Keratinocyte (primary cell): ENCODE measurements around the gene BCL11B. TPM values are rescaled to one million over a fixed set of nuclear protein-coding genes. Genes with fewer than 3 reads are reported as not detected.

Experiments used
- DNase-seq: peaks from one replicate; pipeline ENCODE4 v3.0.0-alpha.2; 2011; ENCODE audit warnings: low read depth, missing footprints, low spot score
- FAIRE-seq: peaks from 2 replicates; lab custom pipeline; 2011; peaks lifted over from hg19 to GRCh38; lab: Jason Lieb, UNC
- H2AFZ ChIP-seq: 2 replicates; pipeline ENCODE4 v1.6.0; 2012; ENCODE audit warnings: low read length, control low read depth, inconsistent platforms; ENCODE audit not compliant: control insufficient read depth
- H3K27ac ChIP-seq: 2 replicates; pipeline ENCODE4 v1.5.1; 2011; ENCODE audit warnings: low read length; ENCODE audit not compliant: control insufficient read depth, insufficient read depth
- H3K27me3 ChIP-seq: 3 replicates; pipeline ENCODE4 v1.6.0; 2011; ENCODE audit warnings: low read length; ENCODE audit not compliant: control insufficient read depth, insufficient read depth; ENCODE audit errors: extremely low read depth
- H3K36me3 ChIP-seq, 2 experiments: 2 replicates in 1 of 2; 3 replicates in 1 of 2; pipeline ENCODE4 v1.5.1; 2011; ENCODE audit warnings: low read length in 2 of 2, mild to moderate bottlenecking in 1 of 2; ENCODE audit not compliant: control insufficient read depth in 2 of 2, insufficient read depth in 2 of 2; ENCODE audit errors: extremely low read depth in 1 of 2
- H3K4me1 ChIP-seq: 3 replicates; pipeline ENCODE4 v1.5.1; 2011; ENCODE audit warnings: low read length; ENCODE audit not compliant: control insufficient read depth, insufficient read depth; ENCODE audit errors: extremely low read depth
- H3K4me2 ChIP-seq: 3 replicates; pipeline ENCODE4 v1.6.0; 2011; ENCODE audit warnings: low read depth, low read length; ENCODE audit not compliant: control insufficient read depth, insufficient read depth; ENCODE audit errors: extremely low read depth
- H3K4me3 ChIP-seq, 3 experiments: fragments of 200-600 bp in 1 of 3; sonication (generic) in 1 of 3; 2 replicates in 2 of 3; 3 replicates in 1 of 3; pipeline ENCODE4 v1.5.1; 2011 to 2016; ENCODE audit warnings: low read length in 3 of 3, mild to moderate bottlenecking in 3 of 3, control low read depth in 2 of 3, inconsistent platforms in 1 of 3, low read depth in 1 of 3, mixed read lengths in 1 of 3, mixed run types in 1 of 3, moderate library complexity in 1 of 3; ENCODE audit not compliant: control insufficient read depth in 2 of 3, insufficient read depth in 2 of 3; ENCODE audit errors: extremely low read depth in 1 of 3
- H3K79me2 ChIP-seq: 2 replicates; pipeline ENCODE4 v1.6.0; 2012; ENCODE audit warnings: low read length; ENCODE audit not compliant: control insufficient read depth, insufficient read depth
- H3K9ac ChIP-seq: 3 replicates; pipeline ENCODE4 v1.6.0; 2011; ENCODE audit warnings: low read length; ENCODE audit not compliant: control insufficient read depth, insufficient read depth; ENCODE audit errors: extremely low read depth
- H3K9me1 ChIP-seq: 3 replicates; pipeline ENCODE4 v1.6.0; 2011; ENCODE audit warnings: low read length; ENCODE audit not compliant: control insufficient read depth, insufficient read depth; ENCODE audit errors: extremely low read depth
- H3K9me3 ChIP-seq: 2 replicates; pipeline ENCODE4 v1.5.1; 2012; ENCODE audit warnings: low read depth, low read length; ENCODE audit not compliant: control insufficient read depth
- H4K20me1 ChIP-seq: 3 replicates; pipeline ENCODE4 v1.6.0; 2011; ENCODE audit warnings: low read length; ENCODE audit not compliant: control insufficient read depth, insufficient read depth; ENCODE audit errors: extremely low read depth
- EZH2 ChIP-seq: IDR thresholded peaks from one replicate; pipeline ENCODE4 v1.6.1; 2012; ENCODE audit warnings: inconsistent platforms, mild to moderate bottlenecking, low read length, moderate library complexity
- dilution Hi-C: fragments of 300-500 bp; cut with MboI; formaldehyde crosslinking; loops from one replicate; pipeline ENCODE4 v1.7.0; 2020; ENCODE audit warnings: low sequenced_read_pairs; ENCODE audit not compliant: extremely low pct_ligation_motif_present
- polyA plus RNA-seq, 5 experiments: library from polyadenylated mRNA; depleted of rRNA in 3 of 5; stranded (reverse) in 3 of 5; stranded (forward) in 1 of 5; unstranded in 1 of 5; fragments of >200 nt; gene quantifications; 1 replicate in 1 of 5; 2 replicates in 3 of 5; 3 replicates in 1 of 5; pipeline versions ENCODE4 v1.2.1 to v1.2.3, GENCODE V29; 2011 to 2012; ENCODE audit warnings: missing spikeins in 2 of 5, low read depth in 1 of 5, low replicate concordance in 1 of 5
- TF ChIP-seq, protein P1 (sequence below), 3 experiments: IDR thresholded peaks in 1 of 3; conservative IDR thresholded peaks in 1 of 3; optimal IDR thresholded peaks in 1 of 3; 2 replicates in 2 of 3; 3 replicates in 1 of 3; pipeline versions ENCODE3 to v1.5.1; 2011; ENCODE audit warnings: low read length in 3 of 3, mild to moderate bottlenecking in 3 of 3, moderate library complexity in 2 of 3, control low read depth in 1 of 3, inconsistent platforms in 1 of 3; ENCODE audit not compliant: insufficient read depth in 2 of 3; ENCODE audit errors: extremely low read depth in 1 of 3

The BCL11B gene
- polyA plus RNA-seq, 1 donor (not counting 4 experiments of a cell fraction or from before 2014, with no cell fraction given), result 5.2 TPM

DNA sequence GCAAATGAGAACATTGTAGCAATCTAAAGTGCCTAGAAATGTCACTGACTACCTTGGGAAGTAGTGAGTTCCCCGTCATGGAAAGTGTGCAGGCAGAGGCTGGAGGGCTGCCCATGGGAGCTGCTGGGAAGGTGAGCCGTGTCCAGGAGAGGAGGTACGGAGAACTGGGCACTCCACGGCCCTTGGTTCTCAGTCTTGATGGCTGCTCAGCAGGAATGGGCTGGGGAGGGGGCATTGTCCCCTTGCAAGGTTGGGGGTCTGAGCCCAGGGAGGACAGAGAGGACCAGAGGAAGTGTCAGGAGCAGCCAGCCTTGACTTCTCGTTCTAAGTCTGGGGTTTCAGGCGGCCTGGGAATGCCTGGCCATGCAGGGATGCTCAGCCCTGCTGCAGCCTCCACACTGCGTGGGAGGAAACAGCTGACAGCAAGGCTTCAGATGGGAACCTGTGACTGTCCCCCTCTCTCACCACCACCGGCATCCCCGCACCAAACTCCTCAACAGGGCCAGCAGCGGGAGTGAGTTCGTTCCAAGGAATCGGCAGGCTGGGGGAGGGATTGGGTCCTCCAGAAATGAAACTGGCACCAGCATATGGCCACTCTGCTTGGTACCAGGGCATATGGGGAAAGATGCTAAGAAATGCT lies 140.2 kb downstream of the BCL11B start:
- dilution Hi-C loops, result no loop called here
- Histone ChIP-seq H2AFZ (no peak overlapping the region), H3K9ac (no peak overlapping the region), H3K27ac (no peak overlapping the region), H3K4me3 (no peak overlapping the region), H3K9me1 (no peaks in the 10 kb centered on the region), H4K20me1 (no peaks in the 10 kb centered on the region), H3K4me2 (no peak overlapping the region), H3K79me2 (no peaks in the 10 kb centered on the region), H3K36me3 (no peaks in the 10 kb centered on the region), H3K4me1 (peaks cover 25% of the 10 kb centered on the region), H3K9me3 (no peaks in the 10 kb centered on the region), H3K27me3 (no peaks in the 10 kb centered on the region)
- TF ChIP-seq, protein P1, sequence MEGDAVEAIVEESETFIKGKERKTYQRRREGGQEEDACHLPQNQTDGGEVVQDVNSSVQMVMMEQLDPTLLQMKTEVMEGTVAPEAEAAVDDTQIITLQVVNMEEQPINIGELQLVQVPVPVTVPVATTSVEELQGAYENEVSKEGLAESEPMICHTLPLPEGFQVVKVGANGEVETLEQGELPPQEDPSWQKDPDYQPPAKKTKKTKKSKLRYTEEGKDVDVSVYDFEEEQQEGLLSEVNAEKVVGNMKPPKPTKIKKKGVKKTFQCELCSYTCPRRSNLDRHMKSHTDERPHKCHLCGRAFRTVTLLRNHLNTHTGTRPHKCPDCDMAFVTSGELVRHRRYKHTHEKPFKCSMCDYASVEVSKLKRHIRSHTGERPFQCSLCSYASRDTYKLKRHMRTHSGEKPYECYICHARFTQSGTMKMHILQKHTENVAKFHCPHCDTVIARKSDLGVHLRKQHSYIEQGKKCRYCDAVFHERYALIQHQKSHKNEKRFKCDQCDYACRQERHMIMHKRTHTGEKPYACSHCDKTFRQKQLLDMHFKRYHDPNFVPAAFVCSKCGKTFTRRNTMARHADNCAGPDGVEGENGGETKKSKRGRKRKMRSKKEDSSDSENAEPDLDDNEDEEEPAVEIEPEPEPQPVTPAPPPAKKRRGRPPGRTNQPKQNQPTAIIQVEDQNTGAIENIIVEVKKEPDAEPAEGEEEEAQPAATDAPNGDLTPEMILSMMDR (optimal IDR thresholded peaks at IDR 0.05 in 1 of 3, IDR thresholded peaks at IDR 0.05 in 1 of 3, conservative IDR thresholded peaks at IDR 0.05 in 1 of 3; ENCODE audit: extremely low read depth in 1 of 3, insufficient read depth in 2 of 3, low read length in 3 of 3), result no peak
- TF ChIP-seq EZH2, result no peak
- FAIRE-seq (no peak), DNase-seq (no peak)

DNA sequence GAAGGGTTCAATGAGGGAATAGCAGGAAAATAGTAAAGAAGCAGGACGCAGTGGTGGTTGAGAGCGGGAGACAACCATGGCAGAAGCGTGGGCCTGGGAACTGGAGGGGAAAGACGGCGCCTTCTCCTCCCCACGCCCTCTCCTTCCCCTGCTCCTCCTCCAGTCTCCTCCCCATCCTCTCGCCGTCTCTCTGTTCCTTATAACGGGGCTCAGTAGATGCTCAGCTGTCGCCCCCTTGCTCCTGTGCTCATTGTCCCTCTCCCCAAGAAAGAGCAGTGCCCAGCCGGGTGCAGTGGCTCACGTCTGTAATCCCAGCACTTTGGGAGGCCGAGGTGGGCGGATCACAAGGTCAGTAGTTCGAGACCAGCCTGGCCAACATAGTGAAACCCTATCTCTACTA lies 142.0 kb downstream of the BCL11B start:
- no peaks in the 10 kb centered on the region for H3K36me3 ChIP-seq
- no peaks in the 10 kb centered on the region for H3K79me2 ChIP-seq
- no peaks in the 10 kb centered on the region for H3K9me1 ChIP-seq
- TF ChIP-seq EZH2, result no peak
- TF ChIP-seq, protein P1 (optimal IDR thresholded peaks at IDR 0.05 in 1 of 3, IDR thresholded peaks at IDR 0.05 in 1 of 3, conservative IDR thresholded peaks at IDR 0.05 in 1 of 3; ENCODE audit: extremely low read depth in 1 of 3, insufficient read depth in 2 of 3, low read length in 3 of 3), result no peak
- H2AFZ ChIP-seq, result no peak overlapping the region
- H3K27me3 ChIP-seq, result no peaks in the 10 kb centered on the region
- peaks cover 34% of the 10 kb centered on the region for H3K4me1 ChIP-seq
- dilution Hi-C loops, result no loop called here
- no peak for DNase-seq
- no peak overlapping the region for H3K9ac ChIP-seq
- FAIRE-seq, result no peak
- H3K9me3 ChIP-seq, result no peaks in the 10 kb centered on the region
- no peak overlapping the region for H3K4me3 ChIP-seq
- no peak overlapping the region for H3K4me2 ChIP-seq
- H3K27ac ChIP-seq, result no peak overlapping the region
- H4K20me1 ChIP-seq, result no peaks in the 10 kb centered on the region
